NB4 (cell line): ENCODE results near the gene LCP1.

Experiments used
- DNase-seq: peaks from one replicate; pipeline ENCODE4 v3.0.0; 2010; ENCODE audit warnings: low read depth
- H3K4me3 ChIP-seq: one replicate; pipeline ENCODE4 v1.5.1; 2011; ENCODE audit warnings: mild to moderate bottlenecking, low read depth, low read length, moderate library complexity
- MYC ChIP-seq: IDR thresholded peaks from 2 replicates; pipeline ENCODE4 v1.6.1; 2011; ENCODE audit warnings: low read depth, low read length
- POLR2A ChIP-seq: IDR thresholded peaks from 2 replicates; pipeline ENCODE4 v1.6.1; 2011; ENCODE audit warnings: mild to moderate bottlenecking; ENCODE audit not compliant: insufficient read length; ENCODE audit errors: extremely low read depth
- TF ChIP-seq, protein P1 (sequence below): IDR thresholded peaks from 2 replicates; pipeline ENCODE4 v1.6.1; 2011; ENCODE audit warnings: low read depth, low read length
- TF ChIP-seq, protein P2 (sequence below): IDR thresholded peaks from one replicate; pipeline ENCODE4 v1.5.1; 2012; ENCODE audit warnings: low read depth, low read length

LCP1 gene

DNA sequence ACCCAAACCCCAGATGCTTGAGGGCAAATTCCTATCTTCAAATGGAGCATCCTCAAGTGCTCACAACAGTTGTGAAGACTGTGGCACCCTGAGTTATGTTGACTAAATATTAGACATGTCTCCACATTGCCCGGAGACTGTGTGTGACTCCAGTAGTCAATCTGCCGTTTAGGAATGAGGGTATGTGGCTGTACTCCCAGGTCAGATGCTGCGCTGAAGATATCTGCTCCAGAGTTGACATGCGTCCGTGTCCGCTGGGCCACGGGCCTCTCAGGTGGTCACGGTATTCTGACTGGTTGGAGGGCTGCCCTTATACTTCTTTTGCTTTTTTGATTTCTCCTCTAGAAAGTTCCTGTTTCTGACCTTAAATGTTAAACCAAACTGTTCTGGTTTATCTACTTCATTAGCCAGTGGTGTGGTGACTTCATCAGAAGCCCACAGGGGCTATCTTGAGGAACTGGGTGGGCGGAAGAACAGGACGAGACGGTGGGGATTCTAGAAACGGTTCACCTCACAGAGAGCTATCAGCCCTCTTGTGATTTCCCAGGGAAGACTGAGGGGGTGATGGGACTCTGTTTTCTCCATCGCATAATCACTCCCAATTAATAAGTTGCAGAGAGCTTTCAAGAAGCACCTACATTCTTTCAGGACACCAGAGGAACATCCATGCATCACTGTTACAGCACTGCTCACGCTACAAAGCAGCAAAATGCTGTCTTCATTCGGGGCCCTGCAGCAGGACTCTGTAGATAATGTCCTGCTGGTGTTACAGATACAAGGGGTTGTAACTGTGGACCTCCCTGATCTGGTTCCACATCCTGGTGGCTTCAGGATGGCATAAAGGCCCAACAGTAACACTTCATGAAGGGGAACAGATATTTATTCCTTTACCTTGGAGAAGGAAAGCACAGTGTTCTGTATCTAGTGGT, 1.3 kb upstream of the LCP1 start:
- H3K4me3 ChIP-seq: no peak overlapping the region
- DNase-seq: peak; percentile 34
- TF ChIP-seq POLR2A (no peak), MYC (no peak)
- TF ChIP-seq, protein P1, sequence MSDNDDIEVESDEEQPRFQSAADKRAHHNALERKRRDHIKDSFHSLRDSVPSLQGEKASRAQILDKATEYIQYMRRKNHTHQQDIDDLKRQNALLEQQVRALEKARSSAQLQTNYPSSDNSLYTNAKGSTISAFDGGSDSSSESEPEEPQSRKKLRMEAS: no peak
- TF ChIP-seq, protein P2, sequence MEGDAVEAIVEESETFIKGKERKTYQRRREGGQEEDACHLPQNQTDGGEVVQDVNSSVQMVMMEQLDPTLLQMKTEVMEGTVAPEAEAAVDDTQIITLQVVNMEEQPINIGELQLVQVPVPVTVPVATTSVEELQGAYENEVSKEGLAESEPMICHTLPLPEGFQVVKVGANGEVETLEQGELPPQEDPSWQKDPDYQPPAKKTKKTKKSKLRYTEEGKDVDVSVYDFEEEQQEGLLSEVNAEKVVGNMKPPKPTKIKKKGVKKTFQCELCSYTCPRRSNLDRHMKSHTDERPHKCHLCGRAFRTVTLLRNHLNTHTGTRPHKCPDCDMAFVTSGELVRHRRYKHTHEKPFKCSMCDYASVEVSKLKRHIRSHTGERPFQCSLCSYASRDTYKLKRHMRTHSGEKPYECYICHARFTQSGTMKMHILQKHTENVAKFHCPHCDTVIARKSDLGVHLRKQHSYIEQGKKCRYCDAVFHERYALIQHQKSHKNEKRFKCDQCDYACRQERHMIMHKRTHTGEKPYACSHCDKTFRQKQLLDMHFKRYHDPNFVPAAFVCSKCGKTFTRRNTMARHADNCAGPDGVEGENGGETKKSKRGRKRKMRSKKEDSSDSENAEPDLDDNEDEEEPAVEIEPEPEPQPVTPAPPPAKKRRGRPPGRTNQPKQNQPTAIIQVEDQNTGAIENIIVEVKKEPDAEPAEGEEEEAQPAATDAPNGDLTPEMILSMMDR: no peak

DNA sequence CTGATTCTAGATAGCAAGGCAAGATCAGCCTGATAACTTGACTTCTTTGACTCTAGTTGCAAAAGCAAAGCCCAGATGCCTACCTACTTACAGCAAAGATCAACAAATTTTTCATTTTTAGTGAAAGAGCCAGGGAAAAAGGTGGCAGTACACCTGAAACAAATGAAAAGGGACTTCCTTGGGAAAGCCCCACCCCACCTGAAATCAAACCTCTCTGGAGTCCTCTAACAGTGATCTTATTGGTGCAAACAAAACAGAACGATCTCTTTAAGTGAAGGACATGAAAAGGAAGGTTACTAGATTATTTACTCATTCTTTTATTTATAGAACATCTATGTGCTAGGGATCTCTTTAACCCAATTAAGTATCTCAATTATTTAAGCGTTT, 507 bp upstream of the LCP1 start:
- DNase-seq: no peak
- peak overlapping the region; percentile 90 for H3K4me3 ChIP-seq
- TF ChIP-seq POLR2A (no peak), MYC (no peak)
- TF ChIP-seq, protein P1: no peak
- TF ChIP-seq, protein P2: no peak

DNA sequence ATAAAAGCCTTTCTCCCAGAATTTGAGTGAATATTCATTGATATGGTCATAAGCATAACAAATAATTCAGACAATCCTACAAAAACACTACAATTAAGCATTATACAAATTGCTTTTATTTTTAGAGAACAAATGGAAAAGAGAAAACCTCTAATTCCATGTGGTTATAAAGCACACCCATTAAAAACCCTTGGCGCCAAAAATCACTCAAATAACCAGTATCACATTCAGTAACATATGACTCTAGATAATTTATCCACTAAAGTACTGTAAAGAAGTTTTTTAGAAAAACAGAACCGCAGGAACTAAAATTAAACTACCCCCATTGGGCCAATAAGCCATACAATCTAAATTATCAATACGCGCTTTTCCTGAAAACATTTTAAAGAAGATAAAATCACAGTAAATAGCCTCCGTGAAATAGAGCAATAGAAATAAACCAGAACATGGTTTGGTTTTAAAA, 569 bp downstream of the LCP1 start:
- peak overlapping the region; percentile 90 for H3K4me3 ChIP-seq
- DNase-seq: peak; percentile 23
- TF ChIP-seq, protein P1: no peak
- TF ChIP-seq POLR2A (no peak), MYC (no peak)
- TF ChIP-seq, protein P2: no peak

DNA sequence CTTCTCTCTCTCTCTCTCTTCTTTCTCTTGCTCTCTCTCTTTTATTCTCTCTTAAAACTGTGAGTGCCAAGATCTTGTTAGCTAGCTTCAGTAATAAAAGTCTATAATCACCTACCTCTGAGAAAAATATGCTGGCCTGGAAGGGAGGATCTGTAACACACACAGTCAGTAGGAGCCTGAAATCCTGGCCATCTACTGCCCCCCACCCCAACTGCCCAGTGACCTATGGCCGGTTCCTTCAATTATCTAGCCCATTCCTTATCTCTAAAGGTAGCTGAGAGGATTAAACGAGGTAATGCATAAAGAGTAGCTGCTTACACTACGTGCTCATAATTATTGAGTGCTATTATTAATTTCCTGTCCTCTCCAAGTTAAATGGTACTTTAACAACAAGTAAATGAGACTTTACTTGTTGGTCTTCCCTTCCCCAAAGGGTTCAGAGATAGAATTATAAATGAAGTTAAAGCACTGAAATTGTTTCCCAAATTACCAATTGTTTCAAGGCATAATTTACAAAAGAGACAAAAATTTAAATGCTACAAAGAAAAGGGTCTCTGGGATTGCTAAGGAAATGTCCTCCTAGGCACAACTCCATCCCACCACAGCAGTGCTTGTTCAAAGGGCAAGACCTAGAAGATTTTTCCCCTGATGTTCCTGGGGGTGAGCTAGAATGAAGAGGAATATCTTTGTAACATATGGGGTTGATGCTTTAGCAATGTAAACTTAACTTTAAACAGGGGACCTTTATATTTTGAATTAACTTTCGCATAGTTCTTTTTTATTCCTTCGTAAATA, 1.8 kb downstream of the LCP1 start:
- H3K4me3 ChIP-seq: peak overlapping the region; percentile 90
- TF ChIP-seq, protein P2: no peak
- 0 out of 2 replicates have a peak, but pooled peaks have one; percentile 7 for TF ChIP-seq MYC
- peak; percentile 12 for TF ChIP-seq POLR2A
- TF ChIP-seq, protein P1: no peak

DNA sequence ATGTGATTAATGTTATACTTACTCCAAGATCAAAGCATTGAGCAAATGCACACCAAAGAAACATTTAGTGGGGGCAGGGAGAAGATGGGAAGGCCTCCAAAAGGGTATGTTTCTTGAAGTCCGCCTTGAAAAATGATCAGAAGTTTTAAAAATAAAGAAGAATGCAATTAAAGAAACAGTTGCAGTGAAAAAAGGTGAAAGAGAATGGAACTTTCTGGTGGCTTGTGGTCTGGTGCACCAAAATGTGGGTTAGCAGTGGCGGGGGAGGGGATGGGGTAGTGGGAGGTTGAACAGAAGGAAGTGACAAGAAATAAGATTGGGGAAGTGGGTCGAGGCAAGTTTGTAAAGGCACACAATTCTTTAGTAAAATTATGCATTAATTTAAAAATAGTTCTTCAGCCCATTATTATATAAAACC, 2.5 kb downstream of the LCP1 start:
- DNase-seq: peak; percentile 94
- H3K4me3 ChIP-seq: peak overlapping the region; percentile 90
- TF ChIP-seq POLR2A (peak; percentile 9), MYC (no peak; the same call in 1 of the 2 replicates)
- TF ChIP-seq, protein P1: no peak
- TF ChIP-seq, protein P2: no peak

More for the DNA sequence above, 1.8 kb downstream of the LCP1 start:
- peak; percentile 70 for DNase-seq
